HG03558 (cell line): ENCODE measurements around the gene ATP9A.
"Not testable (repeated sequence)": the region's sequence is repeated elsewhere in the genome, so short reads cannot be mapped to it uniquely, and the experiment has no call there.

Source experiments
- ATAC-seq: cut with Tn5 transposase; IDR thresholded peaks from one replicate; pipeline ENCODE4 v1.9.1; 2021; ENCODE audit warnings: moderate number of reproducible peaks; ENCODE audit not compliant: unreplicated experiment; ENCODE audit errors: extremely low read depth

ATP9A gene, protein sequence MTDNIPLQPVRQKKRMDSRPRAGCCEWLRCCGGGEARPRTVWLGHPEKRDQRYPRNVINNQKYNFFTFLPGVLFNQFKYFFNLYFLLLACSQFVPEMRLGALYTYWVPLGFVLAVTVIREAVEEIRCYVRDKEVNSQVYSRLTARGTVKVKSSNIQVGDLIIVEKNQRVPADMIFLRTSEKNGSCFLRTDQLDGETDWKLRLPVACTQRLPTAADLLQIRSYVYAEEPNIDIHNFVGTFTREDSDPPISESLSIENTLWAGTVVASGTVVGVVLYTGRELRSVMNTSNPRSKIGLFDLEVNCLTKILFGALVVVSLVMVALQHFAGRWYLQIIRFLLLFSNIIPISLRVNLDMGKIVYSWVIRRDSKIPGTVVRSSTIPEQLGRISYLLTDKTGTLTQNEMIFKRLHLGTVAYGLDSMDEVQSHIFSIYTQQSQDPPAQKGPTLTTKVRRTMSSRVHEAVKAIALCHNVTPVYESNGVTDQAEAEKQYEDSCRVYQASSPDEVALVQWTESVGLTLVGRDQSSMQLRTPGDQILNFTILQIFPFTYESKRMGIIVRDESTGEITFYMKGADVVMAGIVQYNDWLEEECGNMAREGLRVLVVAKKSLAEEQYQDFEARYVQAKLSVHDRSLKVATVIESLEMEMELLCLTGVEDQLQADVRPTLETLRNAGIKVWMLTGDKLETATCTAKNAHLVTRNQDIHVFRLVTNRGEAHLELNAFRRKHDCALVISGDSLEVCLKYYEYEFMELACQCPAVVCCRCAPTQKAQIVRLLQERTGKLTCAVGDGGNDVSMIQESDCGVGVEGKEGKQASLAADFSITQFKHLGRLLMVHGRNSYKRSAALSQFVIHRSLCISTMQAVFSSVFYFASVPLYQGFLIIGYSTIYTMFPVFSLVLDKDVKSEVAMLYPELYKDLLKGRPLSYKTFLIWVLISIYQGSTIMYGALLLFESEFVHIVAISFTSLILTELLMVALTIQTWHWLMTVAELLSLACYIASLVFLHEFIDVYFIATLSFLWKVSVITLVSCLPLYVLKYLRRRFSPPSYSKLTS

DNA sequence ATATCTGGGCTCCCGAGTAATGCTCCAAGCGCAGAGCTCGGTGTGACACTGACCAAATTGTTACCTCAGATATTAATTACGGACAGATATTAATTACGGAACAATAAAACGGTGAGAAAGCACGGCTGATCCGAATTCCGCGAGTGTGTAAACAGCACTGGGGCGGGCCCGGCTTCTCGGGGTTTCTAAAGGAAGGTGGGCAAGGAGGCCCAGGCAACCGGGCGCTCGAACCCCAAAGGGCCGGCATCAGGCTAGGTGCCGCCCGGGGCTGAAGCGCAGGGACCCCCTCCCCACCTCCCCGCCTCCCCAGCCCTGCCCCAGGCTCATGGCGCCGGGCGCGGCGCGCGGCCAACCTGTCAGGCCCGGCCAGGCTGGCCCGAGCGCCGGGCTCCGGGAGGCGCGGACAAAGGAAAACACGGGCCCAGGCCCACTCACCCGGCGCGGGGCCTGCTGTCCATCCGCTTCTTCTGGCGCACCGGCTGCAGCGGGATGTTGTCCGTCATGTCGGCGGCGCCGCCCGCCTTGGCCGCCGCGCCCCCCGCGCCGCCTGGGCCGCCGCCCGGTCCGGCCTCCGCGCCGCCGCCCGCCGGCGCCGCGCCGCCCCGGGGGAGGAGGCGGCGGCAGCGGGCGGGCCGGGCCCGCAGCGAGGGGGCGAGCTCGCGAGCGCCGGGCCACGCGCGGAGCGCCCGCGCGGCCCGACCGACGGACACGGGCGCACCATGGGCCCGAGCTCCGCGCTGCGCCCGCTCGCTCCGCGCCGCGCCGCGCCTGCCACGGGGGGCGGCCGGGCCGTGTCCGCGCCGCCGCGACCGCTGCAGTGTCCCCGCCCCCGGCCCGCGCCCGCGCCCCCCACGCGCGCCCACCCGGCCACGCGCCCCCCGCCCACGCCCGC, at the start of gene ATP9A:
Gene ATP9A, minus strand, starts transcription at position 524 of the 892 bp plus-strand sequence. Its CDS starts 21 bp downstream, at position 503.
- no peak for ATAC-seq

DNA sequence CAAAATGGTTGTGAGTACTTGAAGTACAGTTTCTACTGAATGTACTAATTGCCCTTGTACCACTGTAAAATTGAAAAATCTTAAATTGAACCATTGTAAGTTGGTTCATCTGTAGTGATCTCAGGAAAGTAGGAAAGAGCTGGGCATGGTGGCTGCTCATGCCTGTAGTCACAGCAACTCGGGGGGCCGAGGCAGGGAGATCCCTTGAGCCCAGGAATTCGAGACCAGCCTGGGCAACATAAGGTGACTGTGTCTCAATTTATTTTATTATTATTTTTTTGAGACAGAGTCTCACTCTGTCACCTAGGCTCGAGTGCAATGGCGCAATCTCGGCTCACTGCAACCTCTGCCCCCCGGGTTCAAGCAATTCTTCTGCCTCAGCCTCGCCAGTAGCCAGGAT, 48.7 kb upstream of the ATP9A start:
- not testable (repeated sequence) for ATAC-seq

DNA sequence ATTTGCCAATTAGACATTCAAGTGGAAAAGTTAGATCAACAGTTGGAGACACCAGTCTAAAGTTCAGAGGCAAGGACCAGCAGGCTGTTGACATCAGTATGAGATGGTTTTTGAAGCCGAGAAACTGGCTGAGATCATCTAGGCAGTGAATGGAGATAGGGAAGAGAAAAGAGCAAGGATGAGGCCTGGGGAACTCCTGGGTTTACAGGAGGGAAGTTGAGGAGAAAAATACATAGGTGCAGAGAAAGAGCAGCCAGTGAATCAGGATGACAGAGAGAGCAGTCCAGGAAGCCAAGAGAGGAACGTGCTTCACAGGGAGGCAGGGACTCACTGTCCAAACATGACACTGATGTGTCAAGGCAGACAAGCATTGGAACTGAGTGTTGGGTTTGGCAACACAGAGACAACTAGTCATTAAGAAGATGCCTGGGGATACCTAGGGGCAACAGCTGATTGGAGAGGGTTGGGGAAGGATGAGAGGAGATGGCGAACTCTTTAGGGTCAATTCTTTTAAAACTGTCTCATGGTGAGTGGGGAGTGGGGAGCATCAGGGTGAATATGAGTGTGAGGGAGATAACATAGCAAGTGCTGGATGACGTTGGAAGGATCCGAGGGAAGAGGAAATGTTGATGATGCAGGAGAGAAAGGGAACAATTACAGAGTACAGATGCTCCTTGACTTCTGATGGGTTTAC, 47.3 kb upstream of the ATP9A start:
- no peak for ATAC-seq

DNA sequence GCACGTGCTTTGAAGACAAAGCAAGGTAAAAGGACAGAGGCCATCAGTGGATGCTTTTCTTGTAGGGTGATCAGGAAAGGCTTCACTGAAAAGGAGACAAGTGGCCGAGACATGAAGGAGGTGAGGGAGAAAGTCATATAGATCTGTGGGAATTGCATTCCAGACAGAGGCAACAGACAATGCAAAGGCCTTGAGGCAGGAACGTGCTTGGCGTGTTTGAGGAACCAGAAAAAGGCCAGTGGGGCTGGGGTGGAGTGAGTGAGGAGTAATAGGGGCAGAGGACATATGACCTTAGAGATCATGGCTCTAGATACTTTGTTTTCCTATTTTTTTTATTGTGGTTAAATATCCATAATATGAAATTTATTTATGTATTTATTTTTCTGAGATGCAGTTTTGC, 44.7 kb upstream of the ATP9A start:
- no peak for ATAC-seq

DNA sequence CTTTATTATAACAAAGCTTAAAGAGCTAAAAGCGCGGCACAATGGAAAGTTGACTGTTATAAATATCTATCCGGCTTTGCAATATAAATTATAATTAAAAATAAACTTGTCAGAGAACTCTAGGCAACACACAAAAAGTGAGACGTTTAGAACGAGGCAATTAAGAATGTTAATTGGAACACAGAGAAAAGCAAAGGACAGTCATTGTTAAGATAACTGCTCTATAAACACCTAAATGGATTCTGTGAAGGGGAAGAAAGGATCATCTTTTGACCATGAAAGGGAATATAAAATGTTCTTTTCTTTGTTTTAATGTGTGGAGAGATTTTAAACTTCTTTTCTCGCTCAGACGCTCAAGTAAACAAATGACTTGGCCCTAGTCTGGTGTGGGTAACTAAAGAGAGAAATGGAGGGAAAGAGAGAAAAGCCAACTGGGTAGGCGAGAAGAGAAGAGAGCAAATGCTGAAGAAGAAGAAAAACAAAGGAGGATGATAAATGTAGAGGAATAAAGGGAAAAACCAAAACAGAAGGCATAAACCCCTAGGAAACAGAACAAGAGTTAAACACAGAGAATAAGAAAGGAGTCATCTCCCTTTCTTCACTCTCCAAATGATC, 43.4 kb upstream of the ATP9A start:
- no peak for ATAC-seq

DNA sequence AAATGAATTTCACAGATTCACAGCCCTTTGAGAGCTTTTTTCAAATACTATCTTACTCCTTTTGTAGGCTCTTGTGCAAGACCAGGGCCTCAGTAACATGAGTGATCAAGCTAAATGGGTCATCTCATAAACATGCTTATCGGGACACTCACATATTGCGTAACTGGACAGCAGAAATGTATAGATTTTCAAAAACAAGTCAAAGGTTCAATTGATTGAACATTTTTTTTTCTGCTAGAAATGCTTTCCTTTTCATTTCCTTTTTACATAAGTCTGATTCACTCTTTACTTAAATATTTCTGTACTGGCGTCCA, 42.8 kb upstream of the ATP9A start:
- no peak for ATAC-seq

DNA sequence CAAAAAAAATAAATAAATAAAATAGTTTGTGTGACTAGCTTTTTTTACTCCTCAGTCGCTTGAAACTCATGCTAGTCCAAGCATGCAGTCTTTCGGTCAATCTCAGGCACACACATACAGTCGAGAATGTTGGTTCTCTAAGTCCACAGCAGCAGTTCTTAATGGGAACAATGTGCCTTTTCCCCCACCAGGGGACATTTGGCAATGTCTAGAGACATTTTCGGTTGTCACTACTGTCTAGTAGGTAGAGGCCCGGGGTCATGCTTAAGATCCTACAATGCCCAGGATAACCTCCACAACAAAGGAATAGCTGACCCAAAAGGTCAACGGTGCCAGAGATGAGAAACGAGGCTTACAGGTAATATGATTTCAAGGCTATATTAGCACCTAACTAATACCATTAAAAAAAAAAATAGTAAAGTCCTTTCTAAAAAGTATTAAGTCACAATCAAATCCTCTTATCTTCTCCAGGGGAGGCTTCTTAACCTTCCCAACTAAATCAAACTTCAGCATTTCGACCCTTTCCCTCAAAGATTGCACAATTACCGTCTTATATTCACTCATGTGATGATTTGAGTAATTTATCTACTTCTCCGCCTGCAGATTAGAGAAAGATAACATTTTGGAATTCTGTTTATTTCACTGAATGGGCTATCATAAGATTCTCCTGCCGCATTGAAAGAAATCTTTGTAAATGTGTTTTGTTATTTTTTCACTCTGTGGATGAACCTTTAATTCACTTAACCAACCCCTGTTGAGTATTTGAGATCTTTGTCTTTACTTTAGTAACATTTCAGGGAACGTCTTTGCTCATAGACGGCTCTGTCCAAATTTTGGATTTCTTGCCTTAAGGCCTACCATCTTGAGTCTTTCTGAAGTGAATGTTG, 42.2 kb upstream of the ATP9A start:
- no peak for ATAC-seq

DNA sequence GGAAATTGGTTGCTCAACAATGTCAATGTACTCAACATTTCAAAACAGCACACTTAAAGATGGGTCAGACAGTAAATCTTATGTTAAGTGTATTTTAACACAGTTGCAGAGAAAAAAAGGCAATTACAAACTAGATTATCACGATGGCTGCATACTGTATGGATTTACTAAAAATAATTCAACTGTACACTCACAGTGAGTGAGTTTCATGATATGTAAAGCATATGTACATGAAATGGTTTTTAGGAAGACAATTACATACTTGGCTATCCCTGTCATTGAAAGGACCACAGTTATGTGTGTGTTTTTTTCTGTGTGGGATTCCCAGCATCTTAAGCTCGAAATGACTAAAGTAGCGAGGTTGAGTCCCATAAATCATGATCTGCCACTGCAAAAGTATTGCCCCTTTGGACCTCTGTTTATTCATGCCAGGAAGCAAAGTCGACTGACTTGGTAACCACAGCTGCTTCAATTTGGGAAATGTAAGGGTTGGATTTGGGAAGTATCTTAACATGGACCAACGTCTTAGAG, 39.6 kb upstream of the ATP9A start:
- ATAC-seq: no peak

DNA sequence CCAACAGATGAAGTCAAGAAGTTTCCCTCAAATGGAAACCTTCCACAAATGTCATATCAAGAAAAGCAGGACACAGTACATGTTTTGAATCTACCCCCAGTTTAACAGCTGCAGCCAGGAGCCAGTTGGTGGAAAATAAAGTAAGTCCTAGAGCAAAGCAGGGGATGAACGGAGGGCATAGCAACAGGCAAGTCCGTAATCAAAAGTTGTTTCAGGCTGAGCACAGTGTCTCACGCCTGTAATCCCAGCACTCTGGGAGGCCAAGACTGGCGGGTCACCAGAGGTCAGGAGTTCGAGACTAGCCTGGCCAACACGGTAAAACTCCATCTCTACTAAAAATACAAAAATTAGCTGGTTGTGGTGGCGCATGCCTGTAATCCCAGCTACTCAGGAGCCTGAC, 36.6 kb upstream of the ATP9A start:
- no peak for ATAC-seq

DNA sequence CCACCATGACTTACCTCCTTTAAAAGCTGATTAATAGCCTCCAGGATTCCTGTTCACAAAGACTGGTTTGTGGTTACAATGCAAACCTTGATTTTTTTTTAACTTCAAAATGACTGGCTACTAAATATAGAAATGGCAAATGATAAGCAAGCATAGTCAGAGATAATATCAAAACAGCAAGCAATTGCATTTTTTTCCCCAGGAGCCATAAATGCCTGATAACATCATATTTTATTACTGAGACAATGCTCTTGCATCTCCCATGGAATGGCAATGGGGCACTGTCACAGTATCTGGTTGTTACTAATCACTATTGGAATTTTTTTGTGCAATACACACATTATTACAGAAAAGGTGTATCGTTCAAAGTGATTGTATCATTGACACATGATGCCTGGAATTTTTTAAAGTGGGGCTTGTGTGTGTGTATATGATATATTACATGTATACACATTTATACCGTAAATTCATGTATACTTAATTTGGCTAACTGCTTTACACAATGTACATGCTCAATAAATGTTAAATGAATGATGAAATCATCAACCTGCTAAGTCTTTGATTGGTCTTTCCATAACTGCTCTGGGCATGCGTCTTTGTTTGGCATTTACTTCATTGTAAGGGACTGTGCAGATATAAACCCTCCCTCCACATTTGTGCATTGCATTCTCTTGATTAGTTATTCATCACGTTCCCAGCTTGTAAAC, 35.1 kb upstream of the ATP9A start:
- ATAC-seq: no peak

DNA sequence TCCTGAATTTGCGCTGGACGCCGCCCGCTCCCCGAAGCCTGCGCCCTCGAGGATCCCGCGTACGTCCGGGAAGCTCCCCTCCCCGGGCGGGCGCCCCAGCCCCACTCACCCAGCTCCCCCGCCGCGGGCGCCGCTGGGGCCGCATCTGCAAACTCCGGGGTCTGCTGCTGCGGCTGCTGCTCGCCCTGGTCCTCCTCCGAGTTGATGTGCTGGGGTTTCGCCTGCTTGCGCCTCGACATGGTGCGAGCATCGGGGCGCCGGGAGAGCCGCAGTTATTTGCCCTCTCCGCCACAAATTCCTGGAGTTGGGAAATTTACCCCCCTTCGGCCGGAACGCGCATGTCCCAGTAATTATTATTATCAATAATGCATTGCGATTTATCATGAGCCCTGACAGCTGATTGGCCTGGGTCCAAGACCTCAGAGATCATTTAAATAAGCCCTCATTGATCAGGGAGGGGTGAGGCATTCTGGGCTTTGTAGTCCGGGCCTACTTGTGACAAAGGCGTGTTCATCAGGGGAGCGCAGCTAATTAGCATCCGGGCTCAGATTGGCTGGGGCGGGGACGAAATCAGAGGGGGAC, 34.1 kb upstream of the ATP9A start, which contains the start of gene SALL4:
Gene SALL4, minus strand, starts transcription at position 352 of the 582 bp plus-strand sequence. Its CDS starts 113 bp downstream, at position 239.
- no peak for ATAC-seq

DNA sequence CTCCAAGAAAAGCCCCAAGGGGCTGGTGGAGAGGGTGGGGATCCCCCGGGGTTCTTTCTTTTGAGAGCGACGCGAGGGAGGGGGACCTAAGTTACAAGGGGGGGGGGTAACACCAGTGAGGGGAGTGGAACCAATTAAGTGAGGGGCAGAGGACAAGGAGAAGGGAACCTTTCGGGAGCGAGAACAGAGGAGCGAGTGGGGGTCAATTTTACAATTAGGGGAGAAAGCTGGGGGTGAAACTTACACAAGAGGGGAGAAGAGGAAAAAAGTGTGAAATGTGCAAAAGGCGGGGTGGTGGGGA, 33.6 kb upstream of the ATP9A start:
- ATAC-seq: no peak

DNA sequence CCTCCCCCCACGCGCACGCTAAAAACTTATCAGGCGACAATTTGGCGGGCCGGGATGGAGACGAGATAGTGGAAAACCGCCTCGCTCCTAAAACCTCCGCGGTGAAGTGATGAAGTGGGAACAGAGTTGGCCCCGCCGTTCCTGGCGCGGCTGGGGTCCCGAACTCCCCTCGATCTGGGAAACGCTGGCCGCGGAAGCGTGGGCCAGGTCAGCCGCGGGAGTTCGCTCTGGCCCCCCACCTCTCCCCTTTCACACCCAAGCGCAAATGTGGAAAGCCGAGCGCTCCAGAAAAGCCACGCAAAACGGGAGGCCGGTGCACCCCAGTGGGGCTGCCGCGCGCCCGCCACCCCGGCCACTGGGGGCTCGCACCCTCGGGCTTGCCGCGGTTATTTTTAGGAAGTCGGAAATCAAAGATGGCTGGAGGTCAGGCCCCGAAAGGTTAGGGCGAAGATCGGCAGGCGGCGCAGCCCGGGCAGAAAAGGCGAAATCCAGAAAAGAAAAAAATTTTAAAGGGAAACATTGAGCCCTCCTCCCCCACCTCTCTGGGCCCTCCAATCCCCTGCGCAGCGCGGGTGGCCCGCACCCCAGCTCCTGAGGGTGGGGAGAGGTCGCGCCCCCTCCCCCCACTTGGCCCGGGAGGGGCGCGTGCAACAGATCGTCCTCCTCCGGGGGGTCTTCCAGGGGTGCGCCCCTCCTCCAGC, 33.1 kb upstream of the ATP9A start:
- no peak for ATAC-seq

DNA sequence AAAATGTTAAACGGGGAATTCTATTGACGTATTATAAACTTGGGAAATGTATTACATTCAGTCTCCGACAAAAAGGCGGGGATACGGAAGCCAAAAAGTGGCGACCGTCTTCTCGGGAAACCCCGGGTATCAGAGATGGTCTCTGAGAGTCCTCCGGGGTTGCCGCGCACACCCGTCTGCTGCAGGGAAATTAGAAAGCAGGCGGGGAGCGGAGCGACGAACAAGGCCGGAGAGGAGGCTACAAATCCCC, 32.6 kb upstream of the ATP9A start:
- no peak for ATAC-seq

DNA sequence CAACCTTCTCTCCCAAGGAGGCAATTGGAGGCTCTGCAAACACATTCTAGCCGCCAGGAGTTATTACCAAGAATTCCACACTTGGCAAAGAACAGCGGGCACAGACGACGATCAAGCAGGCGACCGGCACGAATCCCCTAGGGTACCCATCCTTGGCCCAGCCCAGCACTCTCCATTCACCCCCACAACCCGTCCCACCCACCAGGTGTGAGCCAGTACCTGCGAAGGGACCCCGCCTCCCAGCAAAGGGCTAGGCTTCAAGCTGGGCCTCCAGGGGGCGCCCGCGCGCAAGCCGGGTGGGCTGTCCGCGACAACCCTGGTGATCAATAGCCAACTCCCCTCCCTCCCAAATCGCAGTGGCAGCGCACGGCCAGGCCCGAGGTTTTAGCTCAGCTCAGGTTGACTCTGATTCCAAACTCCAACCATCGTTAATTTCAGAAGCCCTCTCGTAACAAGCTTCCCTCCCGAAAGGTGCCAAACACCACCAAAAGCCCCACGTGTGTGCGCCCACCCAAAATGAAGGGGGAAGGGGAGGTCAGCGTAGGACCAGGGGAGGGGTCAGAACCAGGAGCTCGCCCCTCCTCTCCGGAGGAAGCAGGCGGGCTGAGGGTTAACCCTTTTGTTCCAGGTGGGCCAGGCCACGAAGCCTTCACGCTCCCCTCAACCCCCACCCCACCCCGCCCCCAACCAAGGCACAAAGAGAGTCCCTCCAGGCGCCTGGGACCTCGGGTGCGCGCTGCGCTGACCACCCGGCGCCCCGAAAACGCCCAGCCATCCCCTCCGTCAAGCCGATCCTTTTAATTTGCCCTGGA, 32.1 kb upstream of the ATP9A start:
- no peak for ATAC-seq

DNA sequence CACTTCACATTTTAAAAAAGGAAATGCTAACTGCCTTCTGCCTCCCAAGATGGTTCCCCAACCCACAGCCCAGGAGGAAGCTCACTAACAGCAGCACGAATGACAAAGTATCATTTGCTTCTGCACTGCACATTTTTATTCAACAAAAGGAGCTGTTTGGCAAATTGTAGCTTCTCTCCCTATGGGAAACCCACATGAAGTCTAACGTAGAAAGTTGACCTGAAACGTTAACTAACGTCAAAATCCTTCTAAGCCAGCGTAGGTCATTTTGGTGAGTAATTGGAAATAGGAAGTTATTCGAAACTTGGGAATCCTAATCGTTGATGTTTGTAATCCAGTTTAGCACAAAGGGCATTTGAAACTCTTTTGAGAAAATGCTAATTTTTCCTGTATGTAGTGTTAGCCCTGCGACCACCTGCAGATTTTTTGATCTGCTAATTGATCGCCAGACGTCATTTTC, 31.2 kb upstream of the ATP9A start:
- no peak for ATAC-seq
